Measurements from ENCODE around the gene GRID1. TPM values are rescaled to one million over a fixed set of nuclear protein-coding genes. Genes with fewer than 3 reads are reported as not detected.
A peak's percentile ranks its signal among the peaks of the same experiment; 100 is the strongest.

GRID1 gene
- total RNA-seq, 1 donor from 2014 or later: not detected

- H3K36me3 Mint-ChIP-seq (ENCODE audit: low read depth): no peaks in the 10 kb centered on the region
- H3K9me3 Mint-ChIP-seq: no peaks in the 10 kb centered on the region
- ChIA-PET CTCF (interaction anchor here (1.1 kb wide), 1 partner anchor 11 kb away, joined by 3 read pairs; no protein-coding TSS in a partner anchor), POLR2A (interaction anchor here (0.6 kb wide), 1 partner anchor 1230 kb away, joined by 3 read pairs; no protein-coding TSS in a partner anchor)
- intact Hi-C loops (cut with micrococcal nuclease): no loop called here
- no peak for TF ChIP-seq CTCF (IDR thresholded peaks at IDR 0.05)
- DNase-seq (no peak), ATAC-seq (ENCODE audit: low read depth) (no peak)
- peaks cover 22% of the 10 kb centered on the region for H3K4me1 Mint-ChIP-seq
- H3K4me3 Mint-ChIP-seq: peak overlapping the region; percentile 11
- peaks cover 64% of the 10 kb centered on the region for H3K27me3 Mint-ChIP-seq
- no peak overlapping the region for H3K27ac Mint-ChIP-seq
Observed at GRCh38 chr10:86366902-86367151, 232 bp upstream of the GRID1 start.

- ChIA-PET CTCF (no interaction called here), POLR2A (no interaction called here)
- no peak for ATAC-seq (ENCODE audit: low read depth)
- intact Hi-C loops (cut with micrococcal nuclease): no loop called here
- peaks cover 26% of the 10 kb centered on the region for H3K4me1 Mint-ChIP-seq
- no peak for DNase-seq
- H3K27ac Mint-ChIP-seq: no peak overlapping the region
- no peak for TF ChIP-seq CTCF (IDR thresholded peaks at IDR 0.05)
- no peaks in the 10 kb centered on the region for H3K36me3 Mint-ChIP-seq (ENCODE audit: low read depth)
- H3K27me3 Mint-ChIP-seq: peaks cover 56% of the 10 kb centered on the region
- no peaks in the 10 kb centered on the region for H3K9me3 Mint-ChIP-seq
- H3K4me3 Mint-ChIP-seq: peak overlapping the region; percentile 62
Observed at GRCh38 chr10:86365346-86366032, 1.1 kb downstream of the GRID1 start.

GRCh38 chr10:86364491-86365345, 1.9 kb downstream of the GRID1 start:
- Mint-ChIP-seq H3K9me3 (no peaks in the 10 kb centered on the region), H3K27me3 (peaks cover 49% of the 10 kb centered on the region), H3K4me3 (peak overlapping the region; percentile 62), H3K27ac (no peak overlapping the region), H3K36me3 (ENCODE audit: low read depth) (no peaks in the 10 kb centered on the region), H3K4me1 (peaks cover 26% of the 10 kb centered on the region)
- intact Hi-C loops (cut with micrococcal nuclease): no loop called here
- POLR2A ChIA-PET: no interaction called here
- DNase-seq (no peak), ATAC-seq (ENCODE audit: low read depth) (no peak)
- no peak for TF ChIP-seq CTCF (IDR thresholded peaks at IDR 0.05)
- CTCF ChIA-PET: no interaction called here

- H3K27me3 Mint-ChIP-seq: peaks cover 42% of the 10 kb centered on the region
- intact Hi-C loops (cut with micrococcal nuclease): no loop called here
- no peak overlapping the region for H3K27ac Mint-ChIP-seq
- no peaks in the 10 kb centered on the region for H3K9me3 Mint-ChIP-seq
- DNase-seq (no peak), ATAC-seq (ENCODE audit: low read depth) (no peak)
- CTCF ChIA-PET: no interaction called here
- no peaks in the 10 kb centered on the region for H3K36me3 Mint-ChIP-seq (ENCODE audit: low read depth)
- POLR2A ChIA-PET: no interaction called here
- TF ChIP-seq CTCF (IDR thresholded peaks at IDR 0.05): no peak
- H3K4me1 Mint-ChIP-seq: peaks cover 26% of the 10 kb centered on the region
- H3K4me3 Mint-ChIP-seq: no peak overlapping the region
Observed at GRCh38 chr10:86363833-86364490, 2.6 kb downstream of the GRID1 start.

GRCh38 chr10:86363184-86363832, 3.3 kb downstream of the GRID1 start:
- no peaks in the 10 kb centered on the region for H3K9me3 Mint-ChIP-seq
- H3K4me3 Mint-ChIP-seq: no peak overlapping the region
- DNase-seq (no peak), ATAC-seq (ENCODE audit: low read depth) (no peak)
- H3K27me3 Mint-ChIP-seq: peaks cover 37% of the 10 kb centered on the region
- POLR2A ChIA-PET: no interaction called here
- intact Hi-C loops (cut with micrococcal nuclease): no loop called here
- CTCF ChIA-PET: no interaction called here
- no peak for TF ChIP-seq CTCF (IDR thresholded peaks at IDR 0.05)
- H3K4me1 Mint-ChIP-seq: peaks cover 26% of the 10 kb centered on the region
- no peak overlapping the region for H3K27ac Mint-ChIP-seq
- H3K36me3 Mint-ChIP-seq (ENCODE audit: low read depth): no peaks in the 10 kb centered on the region

Data from activated B cell treated with CpG ODN at 0.5 μM for 24 hours (primary cell).